Subcutaneous abdominal adipose tissue (tissue), 5 donors: ENCODE data around the gene PPP2R5C.

ENCODE experiments used
- H3K27ac ChIP-seq: one replicate; pipeline ENCODE4 v1.7.0; 2013; ENCODE audit warnings: low read depth, mild to moderate bottlenecking, inconsistent platforms, low read length, moderate library complexity
- H3K27me3 ChIP-seq, 5 donors: one replicate each; pipeline ENCODE4 v1.7.0; 2013; ENCODE audit warnings: low read length in 5 of 5, inconsistent platforms in 1 of 5; ENCODE audit not compliant: control insufficient read depth in 5 of 5, insufficient read depth in 4 of 5
- H3K36me3 ChIP-seq, 5 donors: one replicate each; pipeline ENCODE4 v1.7.0; 2013; ENCODE audit warnings: low read length in 5 of 5; ENCODE audit not compliant: control insufficient read depth in 5 of 5, insufficient read depth in 5 of 5
- H3K4me1 ChIP-seq, 5 donors: one replicate each; pipeline ENCODE4 v1.7.0; 2013; ENCODE audit warnings: low read length in 5 of 5, mild to moderate bottlenecking in 3 of 5, moderate library complexity in 1 of 5; ENCODE audit not compliant: control insufficient read depth in 5 of 5, insufficient read depth in 5 of 5
- H3K4me3 ChIP-seq, 5 donors: one replicate each; pipeline ENCODE4 v1.7.0; 2013; ENCODE audit warnings: low read length in 5 of 5, low read depth in 1 of 5
- H3K9ac ChIP-seq, 5 donors: one replicate each; pipeline ENCODE4 v1.7.0; 2013; ENCODE audit warnings: low read length in 5 of 5, mild to moderate bottlenecking in 4 of 5, moderate library complexity in 3 of 5
- H3K9me3 ChIP-seq, 5 donors: one replicate each; pipeline ENCODE4 v1.7.0; 2013; ENCODE audit warnings: low read length in 5 of 5; ENCODE audit not compliant: control insufficient read depth in 5 of 5
- donor health status: healthy.
- donor health status: healthy.
- donor health status: healthy.
- donor health status: healthy.
- donor health status: healthy.

Gene PPP2R5C

GRCh38 chr14:101926620-101927019 lies 165.1 kb downstream of the PPP2R5C start:
- H3K4me1 ChIP-seq, result peaks cover 13 to 30% (median 26%) of the 10 kb centered on the region in 5 donors
- H3K9me3 ChIP-seq, result no peaks in the 10 kb centered on the region
- H3K9ac ChIP-seq, result peak overlapping the region in 1 of 5 donors; percentile 49
- peaks cover 0 to 23% (median 20%) of the 10 kb centered on the region in 5 donors for H3K36me3 ChIP-seq
- no peak overlapping the region for H3K4me3 ChIP-seq
- no peaks in the 10 kb centered on the region for H3K27me3 ChIP-seq
- H3K27ac ChIP-seq, result peak overlapping the region; percentile 95

- peak overlapping the region in 2 of 5 donors; percentile 35 to 60 for H3K9ac ChIP-seq
- H3K4me1 ChIP-seq, result peaks cover 13 to 30% (median 26%) of the 10 kb centered on the region in 5 donors
- no peak overlapping the region for H3K4me3 ChIP-seq
- H3K27ac ChIP-seq, result peak overlapping the region; percentile 95
- H3K27me3 ChIP-seq, result no peaks in the 10 kb centered on the region
- peaks cover 0 to 17% (median 15%) of the 10 kb centered on the region in 5 donors for H3K36me3 ChIP-seq
- no peaks in the 10 kb centered on the region for H3K9me3 ChIP-seq
Observed at GRCh38 chr14:101927859-101928258, 166.3 kb downstream of the PPP2R5C start.

DNA sequence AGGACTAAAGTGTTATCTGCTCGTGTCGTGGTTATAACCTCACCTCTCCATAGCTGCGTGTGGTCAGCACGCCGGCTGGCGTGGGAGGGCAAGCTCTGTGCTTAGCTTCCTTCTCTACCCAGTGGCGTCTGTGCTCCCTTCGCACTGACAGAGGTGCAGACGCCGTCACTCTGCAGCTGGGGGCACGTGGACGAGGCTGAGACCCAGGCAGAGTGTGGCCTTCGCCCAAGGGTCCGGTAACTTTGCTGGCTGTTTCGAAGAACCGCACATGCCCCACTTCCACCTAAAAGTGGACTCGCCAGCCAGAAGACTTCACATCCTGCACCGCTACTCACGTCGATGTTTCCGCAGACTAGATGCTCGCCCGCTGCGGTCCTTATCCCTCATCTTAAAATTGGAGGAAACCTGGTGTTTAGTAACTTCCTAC lies 166.9 kb downstream of the PPP2R5C start:
- peaks cover 0 to 3% (median 0%) of the 10 kb centered on the region in 5 donors for H3K27me3 ChIP-seq
- peak overlapping the region; percentile 95 for H3K27ac ChIP-seq
- peak overlapping the region in 2 of 5 donors; percentile 6 to 60 for H3K9ac ChIP-seq
- peaks cover 13 to 30% (median 26%) of the 10 kb centered on the region in 5 donors for H3K4me1 ChIP-seq
- no peak overlapping the region for H3K4me3 ChIP-seq
- peaks cover 0 to 17% (median 10%) of the 10 kb centered on the region in 5 donors for H3K36me3 ChIP-seq
- H3K9me3 ChIP-seq, result no peaks in the 10 kb centered on the region

- H3K27ac ChIP-seq, result peak overlapping the region; percentile 95
- peaks cover 13 to 30% (median 26%) of the 10 kb centered on the region in 5 donors for H3K4me1 ChIP-seq
- H3K4me3 ChIP-seq, result no peak overlapping the region
- H3K27me3 ChIP-seq, result peaks cover 0 to 3% (median 0%) of the 10 kb centered on the region in 5 donors
- H3K9me3 ChIP-seq, result no peaks in the 10 kb centered on the region
- H3K9ac ChIP-seq, result peak overlapping the region in 1 of 5 donors; percentile 2
- peaks cover 0 to 17% (median 10%) of the 10 kb centered on the region in 5 donors for H3K36me3 ChIP-seq
Observed at GRCh38 chr14:101929096-101929495, 167.6 kb downstream of the PPP2R5C start.

GRCh38 chr14:101929946-101930345 lies 168.4 kb downstream of the PPP2R5C start:
- peaks cover 0 to 5% (median 0%) of the 10 kb centered on the region in 5 donors for H3K27me3 ChIP-seq
- H3K9me3 ChIP-seq, result no peaks in the 10 kb centered on the region
- peaks cover 13 to 30% (median 26%) of the 10 kb centered on the region in 5 donors for H3K4me1 ChIP-seq
- no peak overlapping the region for H3K9ac ChIP-seq
- H3K36me3 ChIP-seq, result peaks cover 0 to 14% (median 7%) of the 10 kb centered on the region in 5 donors
- H3K27ac ChIP-seq, result peak overlapping the region; percentile 95
- H3K4me3 ChIP-seq, result no peak overlapping the region

- H3K27me3 ChIP-seq, result peaks cover 0 to 5% (median 0%) of the 10 kb centered on the region in 5 donors
- no peaks in the 10 kb centered on the region for H3K9me3 ChIP-seq
- H3K36me3 ChIP-seq, result peaks cover 0 to 7% (median 0%) of the 10 kb centered on the region in 5 donors
- no peak overlapping the region for H3K9ac ChIP-seq
- no peak overlapping the region for H3K27ac ChIP-seq
- H3K4me3 ChIP-seq, result no peak overlapping the region
- H3K4me1 ChIP-seq, result peaks cover 10 to 22% (median 18%) of the 10 kb centered on the region in 5 donors
Observed at GRCh38 chr14:101932673-101933072, 171.2 kb downstream of the PPP2R5C start.

DNA sequence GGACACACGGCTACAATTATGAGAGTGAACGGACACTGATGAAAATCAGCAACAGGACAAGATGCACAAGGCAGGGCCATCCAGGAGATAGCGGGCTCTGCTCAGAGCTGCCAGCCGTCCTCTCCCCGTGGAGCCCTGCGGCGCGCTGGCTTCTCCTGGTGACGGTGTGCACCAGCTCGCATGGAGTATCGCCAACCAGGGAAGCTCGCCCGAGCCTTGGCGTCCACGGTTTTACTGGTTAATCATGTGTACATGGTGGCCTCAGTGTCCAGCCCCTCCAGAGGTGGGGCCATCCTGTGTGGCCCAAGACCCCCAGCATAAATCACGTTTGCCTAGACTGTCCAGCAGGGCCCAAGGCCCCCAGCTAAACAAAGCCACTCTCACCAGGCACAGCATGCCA lies 171.7 kb downstream of the PPP2R5C start:
- Histone ChIP-seq H3K9ac (no peak overlapping the region), H3K9me3 (no peaks in the 10 kb centered on the region), H3K4me1 (peaks cover 9 to 19% (median 16%) of the 10 kb centered on the region in 5 donors), H3K4me3 (no peak overlapping the region), H3K27ac (no peak overlapping the region), H3K36me3 (peaks cover 0 to 7% (median 0%) of the 10 kb centered on the region in 5 donors), H3K27me3 (peaks cover 0 to 9% (median 0%) of the 10 kb centered on the region in 5 donors)

- Histone ChIP-seq H3K36me3 (no peaks in the 10 kb centered on the region), H3K4me1 (peaks cover 0 to 4% (median 1%) of the 10 kb centered on the region in 5 donors), H3K27me3 (peaks cover 4 to 18% (median 5%) of the 10 kb centered on the region in 5 donors), H3K4me3 (no peak overlapping the region), H3K9me3 (no peaks in the 10 kb centered on the region), H3K27ac (no peak overlapping the region), H3K9ac (no peak overlapping the region)
Observed at GRCh38 chr14:101934601-101935150, 173.2 kb downstream of the PPP2R5C start.

GRCh38 chr14:101937926-101938767 lies 176.6 kb downstream of the PPP2R5C start:
- Histone ChIP-seq H3K9ac (no peak overlapping the region), H3K27me3 (peaks cover 4 to 22% (median 5%) of the 10 kb centered on the region in 5 donors), H3K9me3 (no peaks in the 10 kb centered on the region), H3K4me3 (no peak overlapping the region), H3K4me1 (no peaks in the 10 kb centered on the region), H3K27ac (no peak overlapping the region), H3K36me3 (no peaks in the 10 kb centered on the region)
